H9 (cell line): ENCODE measurements around the gene FCRL6. TPM values are rescaled to one million over a fixed set of nuclear protein-coding genes. Genes with fewer than 3 reads are reported as not detected.
A peak's percentile ranks its signal among the peaks of the same experiment; 100 is the strongest.

Experiments used
- DNase-seq: peaks from one replicate; pipeline ENCODE4 v3.0.0-alpha.2; 2017
- H2AFZ ChIP-seq: one replicate; pipeline ENCODE4 v1.6.1; 2013; ENCODE audit warnings: mild to moderate bottlenecking, low read length, control low read depth, moderate library complexity
- H2AK5ac ChIP-seq: 2 replicates; pipeline ENCODE4 v1.6.1; 2013; ENCODE audit warnings: low read length, control low read depth, mixed read lengths; ENCODE audit not compliant: insufficient read length
- H2BK120ac ChIP-seq: one replicate; pipeline ENCODE4 v1.6.1; 2013; ENCODE audit warnings: low read depth, mild to moderate bottlenecking, low read length, control low read depth, inconsistent platforms; ENCODE audit not compliant: poor library complexity, severe bottlenecking
- H2BK12ac ChIP-seq: 2 replicates; pipeline ENCODE4 v1.6.1; 2013; ENCODE audit warnings: low read length, control low read depth, mixed read lengths, low read depth; ENCODE audit not compliant: insufficient read length
- H2BK15ac ChIP-seq: 2 replicates; pipeline ENCODE4 v1.6.1; 2013; ENCODE audit warnings: low read depth, low read length, control low read depth
- H2BK20ac ChIP-seq: one replicate; pipeline ENCODE4 v1.6.1; 2013; ENCODE audit warnings: low read depth, mild to moderate bottlenecking, low read length, control low read depth, inconsistent platforms; ENCODE audit not compliant: poor library complexity, severe bottlenecking
- H2BK5ac ChIP-seq: 2 replicates; pipeline ENCODE4 v1.6.1; 2013; ENCODE audit warnings: low read length, control low read depth, mixed read lengths; ENCODE audit not compliant: insufficient read length
- H3K14ac ChIP-seq: 2 replicates; pipeline ENCODE4 v1.6.1; 2013; ENCODE audit warnings: low read length, control low read depth; ENCODE audit not compliant: insufficient read depth
- H3K18ac ChIP-seq: 2 replicates; pipeline ENCODE4 v1.6.1; 2013; ENCODE audit warnings: low read depth, mild to moderate bottlenecking, mixed read lengths, low read length, control low read depth; ENCODE audit not compliant: insufficient read length
- H3K23ac ChIP-seq: 2 replicates; pipeline ENCODE4 v1.6.1; 2013; ENCODE audit warnings: low read length, control low read depth, mixed read lengths, low read depth; ENCODE audit not compliant: insufficient read length
- H3K23me2 ChIP-seq: 2 replicates; pipeline ENCODE4 v1.6.1; 2013; ENCODE audit warnings: low read depth, mild to moderate bottlenecking, mixed read lengths, low read length, control low read depth; ENCODE audit not compliant: insufficient read length, poor library complexity, severe bottlenecking
- H3K27ac ChIP-seq: 2 replicates; pipeline ENCODE4 v1.5.1; 2013; ENCODE audit warnings: low read length, control low read depth, mixed read lengths, low read depth; ENCODE audit not compliant: insufficient read length
- H3K27me3 ChIP-seq: 2 replicates; pipeline ENCODE4 v1.6.1; 2013; ENCODE audit warnings: low read length, control low read depth, inconsistent platforms; ENCODE audit not compliant: insufficient read depth
- H3K4ac ChIP-seq: 2 replicates; pipeline ENCODE4 v1.6.1; 2013; ENCODE audit warnings: low read depth, mild to moderate bottlenecking, control low read depth, inconsistent platforms, low read length, moderate library complexity
- H3K4me1 ChIP-seq: 2 replicates; pipeline ENCODE4 v1.6.1; 2013; ENCODE audit warnings: low read length, control low read depth, inconsistent platforms; ENCODE audit not compliant: insufficient read depth
- H3K4me2 ChIP-seq: 2 replicates; pipeline ENCODE4 v1.6.1; 2013; ENCODE audit warnings: low read length, control low read depth, mixed read lengths; ENCODE audit not compliant: insufficient read length, insufficient read depth
- H3K56ac ChIP-seq: 2 replicates; pipeline ENCODE4 v1.6.1; 2013; ENCODE audit warnings: low read depth, mild to moderate bottlenecking, mixed read lengths, low read length, control low read depth; ENCODE audit not compliant: insufficient read length
- H3K79me1 ChIP-seq: 2 replicates; pipeline ENCODE4 v1.6.1; 2013; ENCODE audit warnings: low read depth, mild to moderate bottlenecking, moderate library complexity, low read length, control low read depth, inconsistent platforms; ENCODE audit not compliant: insufficient read depth, poor library complexity, severe bottlenecking
- H3K79me2 ChIP-seq: 2 replicates; pipeline ENCODE4 v1.6.1; 2013; ENCODE audit warnings: low read length, control low read depth, inconsistent platforms; ENCODE audit not compliant: insufficient read depth
- H3K9ac ChIP-seq: 2 replicates; pipeline ENCODE4 v1.6.1; 2013; ENCODE audit warnings: low read length, control low read depth, mixed read lengths; ENCODE audit not compliant: insufficient read length; ENCODE audit errors: extremely low read depth
- H3K9me3 ChIP-seq: one replicate; pipeline ENCODE4 v1.6.1; 2013; ENCODE audit warnings: low read depth, low read length, inconsistent platforms; ENCODE audit not compliant: control insufficient read depth
- H3T11ph ChIP-seq: one replicate; pipeline ENCODE4 v1.6.1; 2013; ENCODE audit warnings: mild to moderate bottlenecking, low read length, control low read depth, inconsistent platforms
- H4K20me1 ChIP-seq: one replicate; pipeline ENCODE4 v1.6.1; 2013; ENCODE audit not compliant: control insufficient read depth, insufficient read length, insufficient read depth
- H4K5ac ChIP-seq: 2 replicates; pipeline ENCODE4 v1.6.1; 2013; ENCODE audit warnings: low read depth, mild to moderate bottlenecking, mixed read lengths, low read length, control low read depth; ENCODE audit not compliant: insufficient read length
- H4K8ac ChIP-seq: replicated peaks from 2 replicates; pipeline ENCODE4 v1.6.1; 2013; ENCODE audit warnings: low read length, control low read depth, mixed read lengths, low read depth; ENCODE audit not compliant: insufficient read length
- H4K91ac ChIP-seq: 2 replicates; pipeline ENCODE4 v1.6.1; 2013; ENCODE audit warnings: low read depth, mild to moderate bottlenecking, moderate library complexity, mixed read lengths, low read length, control low read depth; ENCODE audit not compliant: insufficient read length
- H3K27ac Mint-ChIP-seq, 3 experiments: 2 replicates in 2 of 3; 3 replicates in 1 of 3; pipeline ENCODE4 v1.8.0; 2020 to 2021; ENCODE audit warnings: mixed read lengths in 3 of 3, mild to moderate bottlenecking in 1 of 3, moderate library complexity in 1 of 3
- H3K27me3 Mint-ChIP-seq: 2 replicates; pipeline ENCODE4 v1.8.0; 2021; ENCODE audit warnings: low read depth, mild to moderate bottlenecking, moderate library complexity, mixed read lengths
- H3K36me3 Mint-ChIP-seq, 3 experiments: 2 replicates in 2 of 3; 3 replicates in 1 of 3; pipeline ENCODE4 v1.8.0; 2020 to 2021; ENCODE audit warnings: low read depth in 3 of 3, mixed read lengths in 3 of 3; ENCODE audit not compliant: insufficient read depth in 1 of 3
- H3K4me1 Mint-ChIP-seq, 2 experiments: 2 replicates each; pipeline ENCODE4 v1.8.0; 2020; ENCODE audit warnings: mixed read lengths in 2 of 2
- H3K4me3 Mint-ChIP-seq, 2 experiments: 2 replicates in 1 of 2; 3 replicates in 1 of 2; pipeline ENCODE4 v1.8.0; 2020 to 2021; ENCODE audit warnings: mild to moderate bottlenecking in 2 of 2, mixed read lengths in 2 of 2, moderate library complexity in 1 of 2
- H3K9me3 Mint-ChIP-seq, 2 experiments: 2 replicates in 1 of 2; 3 replicates in 1 of 2; pipeline ENCODE4 v1.8.0; 2020; ENCODE audit warnings: mild to moderate bottlenecking in 2 of 2, mixed read lengths in 2 of 2, moderate library complexity in 1 of 2
- CTCF ChIP-seq: fragments of 200-600 bp; sonication (generic); conservative IDR thresholded peaks from 3 replicates; pipeline ENCODE4 v1.8.0; 2021; ENCODE audit warnings: antibody characterized with exemption, mild to moderate bottlenecking
- WGBS: extraction: QIAGEN DNeasy Blood & Tissue Kit; methylation state at CpG from one replicate; pipeline ENCODE4 v1.1.7; 2013; ENCODE audit warnings: missing lambda C conversion rate, low lambda C conversion rate, mixed read lengths; ENCODE audit not compliant: insufficient read length; ENCODE audit errors: extremely low coverage; 5-methylcytosine and 5-hydroxymethylcytosine counted together
- total RNA-seq: library from RNA; stranded (reverse); gene quantifications from 2 replicates; pipeline ENCODE4 v1.2.1, GENCODE V29; 2021

Gene FCRL6
- total RNA-seq, 1 experiment from 2014 or later, result not detected

GRCh38 chr1:159851407-159851806 is 49.2 kb downstream of the FCRL6 start:
- Histone ChIP-seq H3K23me2 (peaks cover 6% of the 10 kb centered on the region), H4K5ac (no peak overlapping the region), H3K23ac (no peak overlapping the region), H3K9ac (no peak overlapping the region), H3K4ac (no peak overlapping the region), H3K14ac (no peak overlapping the region), H4K20me1 (no peaks in the 10 kb centered on the region), H2AFZ (no peak overlapping the region), H2BK5ac (no peak overlapping the region), H3T11ph (no peak overlapping the region), H3K27me3 (peaks cover 6% of the 10 kb centered on the region; the same call in 1 of the 2 replicates), H3K27ac (no peak overlapping the region), H2BK20ac (no peak overlapping the region), H4K91ac (no peak overlapping the region), H3K56ac (no peak overlapping the region), H3K9me3 (no peaks in the 10 kb centered on the region), H3K79me1 (no peaks in the 10 kb centered on the region), H3K4me2 (no peak overlapping the region), H4K8ac (no peak overlapping the region), H2BK15ac (no peak overlapping the region), H3K4me1 (no peaks in the 10 kb centered on the region), H3K79me2 (no peaks in the 10 kb centered on the region), H2BK12ac (no peak overlapping the region), H3K18ac (no peak overlapping the region), H2BK120ac (no peak overlapping the region), H2AK5ac (no peak overlapping the region)
- WGBS, result no CpG with 5 or more reads among the region's 1 CpG
- peaks cover 34% of the 10 kb centered on the region for H3K27me3 Mint-ChIP-seq
- no peaks in the 10 kb centered on the region for H3K36me3 Mint-ChIP-seq
- DNase-seq, result no peak
- no peak overlapping the region for H3K27ac Mint-ChIP-seq
- no peaks in the 10 kb centered on the region for H3K9me3 Mint-ChIP-seq
- peak; percentile 66 for TF ChIP-seq CTCF
- H3K4me3 Mint-ChIP-seq, result no peak overlapping the region
- peaks cover 6 to 10% of the 10 kb centered on the region in 2 experiments for H3K4me1 Mint-ChIP-seq
